ENCODE results near the gene INPP1. TPM values are rescaled to one million over a fixed set of nuclear protein-coding genes. Genes with fewer than 3 reads are reported as not detected.
"Not testable (repeated sequence)": the region's sequence is repeated elsewhere in the genome, so short reads cannot be mapped to it uniquely, and the experiment has no call there.

Gene INPP1, protein sequence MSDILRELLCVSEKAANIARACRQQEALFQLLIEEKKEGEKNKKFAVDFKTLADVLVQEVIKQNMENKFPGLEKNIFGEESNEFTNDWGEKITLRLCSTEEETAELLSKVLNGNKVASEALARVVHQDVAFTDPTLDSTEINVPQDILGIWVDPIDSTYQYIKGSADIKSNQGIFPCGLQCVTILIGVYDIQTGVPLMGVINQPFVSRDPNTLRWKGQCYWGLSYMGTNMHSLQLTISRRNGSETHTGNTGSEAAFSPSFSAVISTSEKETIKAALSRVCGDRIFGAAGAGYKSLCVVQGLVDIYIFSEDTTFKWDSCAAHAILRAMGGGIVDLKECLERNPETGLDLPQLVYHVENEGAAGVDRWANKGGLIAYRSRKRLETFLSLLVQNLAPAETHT
- total RNA-seq (2014; rRNA removed; shearing (Covaris generic)): 0.74 and 1.8 TPM in 2 replicates

DNA sequence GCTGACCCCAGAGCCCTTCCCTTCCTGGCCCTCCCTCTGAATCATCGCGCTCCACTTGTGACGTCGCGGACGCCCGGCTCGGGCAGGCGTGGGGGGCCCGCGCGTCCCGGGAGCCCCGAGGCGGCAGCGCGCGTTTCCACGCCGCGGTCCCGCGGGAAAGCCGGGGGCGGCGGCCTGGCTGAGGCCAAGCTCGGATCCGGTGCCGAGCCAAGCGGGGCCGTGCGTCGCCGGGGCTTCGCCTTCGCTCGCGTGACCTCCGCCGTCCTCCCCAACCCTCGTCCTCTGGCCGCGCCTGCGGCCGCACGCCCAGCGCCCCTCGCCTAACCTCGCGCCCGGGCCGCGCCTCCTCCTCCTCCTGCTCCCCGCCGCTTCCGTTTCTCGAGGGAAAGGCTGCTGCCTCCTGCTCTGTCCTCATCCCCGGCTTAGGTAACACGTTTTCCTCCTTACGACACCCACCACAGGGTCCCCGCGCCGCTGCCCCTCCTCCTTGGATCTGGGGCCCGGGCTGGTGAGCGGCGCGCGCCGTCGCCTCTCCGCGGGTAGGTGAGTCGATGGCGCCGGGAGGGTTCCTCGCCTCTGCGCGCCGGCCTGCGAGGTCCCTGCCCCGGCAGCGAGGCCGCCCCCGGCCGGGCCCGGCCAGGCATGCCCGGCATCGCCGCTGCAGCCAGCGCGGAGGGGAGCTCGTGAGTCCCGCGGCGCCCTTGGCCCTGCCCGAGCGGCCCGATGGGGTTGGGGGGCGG lies at the start of gene INPP1:
Gene INPP1, plus strand, starts transcription at position 54 of the 740 bp plus-strand sequence. CDS start 16,514 bp downstream, outside the sequence.
- peaks cover 8% of the 10 kb centered on the region; the same call in 1 of the 2 replicates for H3K27me3 ChIP-seq (ENCODE audit: control insufficient read depth, insufficient read depth, low read length)
- H3K36me3 ChIP-seq (replicated peaks; ENCODE audit: control insufficient read depth, insufficient read depth, low read length): no peaks in the 10 kb centered on the region
- peak; percentile 81 for DNase-seq
- peak within 1 kb of the TSS; percentile 63 for H3K4me3 ChIP-seq (ENCODE audit: insufficient read depth, low read depth, low read length)

DNA sequence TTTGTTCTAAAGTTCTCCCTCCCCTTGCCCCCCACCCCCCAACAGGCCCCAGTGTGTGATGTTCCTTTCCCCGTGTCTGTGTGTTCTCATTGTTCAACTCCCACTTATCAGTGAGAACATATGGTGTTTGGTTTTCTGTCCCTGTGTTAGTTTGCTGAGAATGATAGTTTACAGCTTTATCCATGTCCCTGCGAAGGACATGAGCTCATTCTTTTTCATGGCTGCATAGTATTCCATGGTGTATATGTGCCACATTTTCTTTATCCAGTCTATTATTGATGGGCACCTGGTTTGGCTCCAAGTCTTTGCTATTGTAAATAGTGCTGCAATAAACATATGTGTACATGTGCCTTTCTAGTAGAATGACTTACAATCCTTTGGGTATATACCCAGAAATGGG lies 45.5 kb upstream of the INPP1 start:
- not testable (repeated sequence) for H3K27me3 ChIP-seq (ENCODE audit: control insufficient read depth, insufficient read depth, low read length); H3K36me3 ChIP-seq (replicated peaks; ENCODE audit: control insufficient read depth, insufficient read depth, low read length); DNase-seq; H3K4me3 ChIP-seq (ENCODE audit: insufficient read depth, low read depth, low read length)

DNA sequence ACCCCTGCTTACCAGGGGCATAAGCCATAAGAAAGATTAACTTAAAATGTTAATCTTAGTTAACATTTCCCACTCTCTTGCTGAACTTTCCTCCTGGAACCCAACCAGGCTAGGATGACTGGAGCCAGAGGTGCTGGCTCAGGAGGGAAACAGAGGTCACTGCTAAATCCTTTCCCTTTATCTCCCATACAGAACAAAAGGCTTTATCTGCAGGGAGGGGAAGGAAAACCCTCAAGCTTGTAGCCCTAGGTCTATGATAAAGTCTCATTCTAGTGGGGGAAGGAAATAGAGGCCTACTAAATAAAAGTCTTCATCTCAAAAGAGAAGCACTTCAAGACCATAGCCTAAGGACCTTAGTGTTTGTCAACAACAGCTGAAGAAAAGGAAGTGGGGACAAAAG lies 42.4 kb upstream of the INPP1 start:
- H3K27me3 ChIP-seq (ENCODE audit: control insufficient read depth, insufficient read depth, low read length): no peaks in the 10 kb centered on the region
- H3K4me3 ChIP-seq (ENCODE audit: insufficient read depth, low read depth, low read length): no peak overlapping the region
- DNase-seq: peak; percentile 7
- H3K36me3 ChIP-seq (replicated peaks; ENCODE audit: control insufficient read depth, insufficient read depth, low read length): no peaks in the 10 kb centered on the region

DNA sequence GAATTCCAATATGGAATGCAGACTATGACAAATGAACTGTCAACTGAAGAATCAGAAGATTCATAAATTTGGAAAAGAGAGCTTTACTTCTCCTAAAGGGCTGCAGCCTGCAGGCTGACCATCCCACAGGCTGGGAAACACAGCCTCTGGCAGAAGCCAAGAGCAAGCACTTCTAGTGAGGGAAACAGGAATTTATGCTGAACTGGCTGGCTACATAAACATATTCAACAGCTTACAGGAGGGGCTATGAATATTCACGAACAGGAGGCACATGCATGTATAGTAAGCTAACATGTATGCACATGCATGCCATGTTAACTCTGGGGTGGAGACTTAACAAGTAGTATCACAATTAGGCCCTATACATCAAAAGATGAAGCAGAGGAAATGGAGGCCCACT lies 41.3 kb upstream of the INPP1 start:
- Histone ChIP-seq H3K4me3 (ENCODE audit: insufficient read depth, low read depth, low read length) (no peak overlapping the region), H3K27me3 (ENCODE audit: control insufficient read depth, insufficient read depth, low read length) (no peaks in the 10 kb centered on the region), H3K36me3 (replicated peaks; ENCODE audit: control insufficient read depth, insufficient read depth, low read length) (no peaks in the 10 kb centered on the region)
- DNase-seq: no peak

DNA sequence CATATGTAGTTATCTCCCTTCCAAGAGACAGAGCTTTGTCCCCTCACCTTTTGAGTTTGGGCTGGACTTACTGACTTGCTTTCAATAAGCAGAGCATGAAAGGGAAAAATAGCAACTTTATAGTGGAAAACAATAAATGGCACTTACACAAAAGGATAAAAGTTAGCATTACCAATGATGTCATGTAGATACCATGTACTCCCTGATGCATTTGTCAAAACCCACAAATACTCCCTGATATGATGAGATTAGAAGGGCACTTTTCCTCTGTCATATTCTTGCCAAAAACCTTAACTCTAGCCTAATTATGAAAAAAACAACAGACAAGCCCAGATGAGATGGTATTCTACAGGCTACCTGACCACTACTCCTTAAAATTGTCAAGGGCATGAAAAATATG lies 39.7 kb upstream of the INPP1 start:
- no peak for DNase-seq
- no peaks in the 10 kb centered on the region; the same call in 1 of the 2 replicates for H3K36me3 ChIP-seq (replicated peaks; ENCODE audit: control insufficient read depth, insufficient read depth, low read length)
- H3K27me3 ChIP-seq (ENCODE audit: control insufficient read depth, insufficient read depth, low read length): no peaks in the 10 kb centered on the region
- no peak overlapping the region for H3K4me3 ChIP-seq (ENCODE audit: insufficient read depth, low read depth, low read length)

DNA sequence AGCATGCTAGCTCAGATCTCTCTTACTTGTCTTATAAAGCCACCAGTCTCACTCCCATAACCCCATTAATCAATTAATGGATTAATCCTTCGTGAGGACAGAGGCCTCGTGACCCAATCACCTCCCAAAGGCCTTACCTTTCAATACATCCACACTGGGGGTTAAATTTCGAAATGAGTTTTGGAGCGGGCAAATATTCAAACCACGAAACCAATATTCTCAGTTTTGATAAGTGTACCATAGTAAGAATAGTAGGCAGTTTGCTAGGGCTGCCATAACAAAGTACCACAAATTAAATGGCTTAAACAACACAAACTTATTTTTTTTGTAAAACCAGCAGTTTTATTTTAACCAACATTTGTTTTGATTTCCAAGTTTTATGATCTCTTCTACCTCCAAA lies 39.0 kb upstream of the INPP1 start:
- Histone ChIP-seq H3K4me3 (ENCODE audit: insufficient read depth, low read depth, low read length) (no peak overlapping the region), H3K36me3 (replicated peaks; ENCODE audit: control insufficient read depth, insufficient read depth, low read length) (no peaks in the 10 kb centered on the region; the same call in 1 of the 2 replicates)
- no peak for DNase-seq

DNA sequence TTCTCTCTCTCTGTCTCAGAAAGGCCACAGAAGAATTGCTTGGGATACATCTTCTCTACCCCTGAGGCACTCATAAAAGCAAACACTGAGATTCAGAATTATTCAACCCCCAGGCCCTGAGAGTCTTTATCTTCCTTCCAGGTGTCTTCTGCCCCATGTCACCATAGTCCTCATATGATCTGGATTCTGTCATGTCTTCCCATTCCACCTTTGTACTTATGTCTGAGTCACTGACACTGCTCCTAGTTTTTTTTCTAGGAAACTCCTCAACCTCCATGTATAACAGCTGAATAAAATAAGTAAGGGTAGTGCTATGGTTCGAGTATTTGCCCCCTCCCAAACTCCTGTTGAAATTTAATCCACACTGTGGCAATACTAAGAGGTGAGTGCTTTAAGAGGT lies 35.4 kb upstream of the INPP1 start:
- peaks cover 2% of the 10 kb centered on the region; the same call in 1 of the 2 replicates for H3K36me3 ChIP-seq (replicated peaks; ENCODE audit: control insufficient read depth, insufficient read depth, low read length)
- no peak for DNase-seq
- H3K27me3 ChIP-seq (ENCODE audit: control insufficient read depth, insufficient read depth, low read length): no peaks in the 10 kb centered on the region
- no peak overlapping the region for H3K4me3 ChIP-seq (ENCODE audit: insufficient read depth, low read depth, low read length)

More for the DNA sequence above, 39.0 kb upstream of the INPP1 start:
- H3K27me3 ChIP-seq (ENCODE audit: control insufficient read depth, insufficient read depth, low read length): no peaks in the 10 kb centered on the region

DNA sequence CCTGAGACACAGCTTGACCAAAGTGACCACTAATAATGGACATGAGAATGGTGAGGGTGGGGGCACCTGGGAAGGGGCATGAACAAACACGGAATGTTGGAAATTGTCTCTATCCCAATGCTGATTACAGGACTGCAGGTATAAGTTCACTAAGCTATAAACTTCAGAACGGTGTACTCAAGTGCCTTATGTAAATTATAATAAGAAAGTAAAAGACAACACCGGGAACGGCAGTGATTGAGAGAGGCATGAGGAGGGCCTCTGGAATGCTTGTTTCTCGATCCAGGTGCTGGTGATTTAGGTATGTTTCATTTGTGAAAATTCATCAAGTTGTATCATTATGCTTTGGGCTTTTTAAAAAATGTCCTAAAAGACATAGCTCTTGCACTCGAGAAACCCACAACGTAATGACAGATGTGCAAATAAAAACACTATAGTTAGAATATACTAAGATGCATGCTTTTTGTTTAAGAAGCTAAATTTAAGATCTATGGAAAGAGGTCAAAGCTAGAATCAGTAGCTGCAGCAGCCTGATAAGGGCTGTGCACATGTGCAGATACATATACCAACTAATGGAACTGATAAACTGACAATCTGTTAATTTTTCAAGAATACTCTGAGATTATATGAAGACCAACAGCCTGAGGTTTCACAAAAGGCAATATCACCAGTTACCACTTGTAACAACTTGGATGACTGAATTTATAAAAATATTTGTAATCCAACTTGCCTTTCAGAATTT lies 31.3 kb upstream of the INPP1 start:
- no peak overlapping the region for H3K4me3 ChIP-seq (ENCODE audit: insufficient read depth, low read depth, low read length)
- no peak for DNase-seq
- peaks cover 2% of the 10 kb centered on the region; the same call in 1 of the 2 replicates for H3K36me3 ChIP-seq (replicated peaks; ENCODE audit: control insufficient read depth, insufficient read depth, low read length)
- no peaks in the 10 kb centered on the region for H3K27me3 ChIP-seq (ENCODE audit: control insufficient read depth, insufficient read depth, low read length)

DNA sequence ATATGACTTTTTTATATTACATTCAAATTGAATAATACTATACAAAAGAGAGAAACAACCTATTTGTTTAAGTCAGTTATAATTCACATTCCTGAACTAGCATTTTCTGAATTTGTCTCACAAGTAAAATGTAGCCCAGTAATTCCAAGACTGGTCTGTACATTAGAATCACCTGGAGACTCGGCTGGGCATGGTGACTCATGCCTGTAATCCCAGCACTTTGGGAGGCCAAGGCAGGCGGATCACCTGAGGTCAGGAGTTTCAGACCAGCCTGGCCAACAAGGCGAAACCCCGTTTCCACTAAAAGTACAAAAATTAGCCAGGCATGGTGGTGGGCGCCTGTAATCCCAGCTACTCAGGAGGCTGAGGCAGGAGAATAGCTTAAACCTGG lies 30.8 kb upstream of the INPP1 start:
- not testable (repeated sequence) for DNase-seq; H3K27me3 ChIP-seq (ENCODE audit: control insufficient read depth, insufficient read depth, low read length); H3K4me3 ChIP-seq (ENCODE audit: insufficient read depth, low read depth, low read length); H3K36me3 ChIP-seq (replicated peaks; ENCODE audit: control insufficient read depth, insufficient read depth, low read length)

DNA sequence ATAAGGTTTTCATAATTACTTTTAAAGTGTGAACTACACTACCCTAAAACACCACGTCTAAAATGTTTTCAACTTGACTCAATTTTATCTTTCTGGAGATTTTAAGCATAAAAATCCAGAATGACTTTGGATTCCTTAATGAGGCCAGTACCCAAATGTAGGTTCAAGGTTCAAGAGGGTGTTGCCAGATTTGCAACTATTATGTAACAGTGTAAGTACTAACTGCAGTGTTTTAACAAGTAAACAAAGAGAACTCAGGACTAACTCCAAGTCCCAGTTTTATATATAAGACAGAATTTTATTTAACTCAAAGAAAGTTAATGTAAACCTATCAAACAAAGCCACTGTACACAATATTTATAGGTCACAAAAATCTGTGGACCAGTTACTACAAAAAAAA lies 29.5 kb upstream of the INPP1 start:
- DNase-seq: no peak
- no peak overlapping the region for H3K4me3 ChIP-seq (ENCODE audit: insufficient read depth, low read depth, low read length)
- peaks cover 2% of the 10 kb centered on the region; the same call in 1 of the 2 replicates for H3K36me3 ChIP-seq (replicated peaks; ENCODE audit: control insufficient read depth, insufficient read depth, low read length)
- H3K27me3 ChIP-seq (ENCODE audit: control insufficient read depth, insufficient read depth, low read length): no peaks in the 10 kb centered on the region

DNA sequence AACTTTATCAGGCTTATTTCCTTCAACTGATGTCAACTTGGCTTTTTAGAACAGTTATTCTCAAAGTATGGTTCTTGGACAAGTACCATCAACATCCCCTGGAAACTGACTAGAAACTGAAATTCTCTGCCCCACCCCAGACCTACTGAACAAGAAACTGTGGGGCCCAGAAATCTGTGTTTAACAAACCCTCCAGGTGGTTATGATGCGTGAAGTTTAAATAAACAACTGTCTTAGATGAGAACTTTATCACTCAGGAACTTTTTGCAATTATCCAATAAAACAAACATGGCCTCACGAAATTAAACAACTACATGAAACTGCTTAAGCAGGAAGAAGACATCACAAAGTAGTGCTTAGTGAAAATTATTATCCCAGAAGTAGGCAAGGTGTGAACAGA lies 28.1 kb upstream of the INPP1 start:
- Histone ChIP-seq H3K4me3 (ENCODE audit: insufficient read depth, low read depth, low read length) (no peak overlapping the region), H3K36me3 (replicated peaks; ENCODE audit: control insufficient read depth, insufficient read depth, low read length) (no peaks in the 10 kb centered on the region), H3K27me3 (ENCODE audit: control insufficient read depth, insufficient read depth, low read length) (no peaks in the 10 kb centered on the region)
- no peak for DNase-seq

DNA sequence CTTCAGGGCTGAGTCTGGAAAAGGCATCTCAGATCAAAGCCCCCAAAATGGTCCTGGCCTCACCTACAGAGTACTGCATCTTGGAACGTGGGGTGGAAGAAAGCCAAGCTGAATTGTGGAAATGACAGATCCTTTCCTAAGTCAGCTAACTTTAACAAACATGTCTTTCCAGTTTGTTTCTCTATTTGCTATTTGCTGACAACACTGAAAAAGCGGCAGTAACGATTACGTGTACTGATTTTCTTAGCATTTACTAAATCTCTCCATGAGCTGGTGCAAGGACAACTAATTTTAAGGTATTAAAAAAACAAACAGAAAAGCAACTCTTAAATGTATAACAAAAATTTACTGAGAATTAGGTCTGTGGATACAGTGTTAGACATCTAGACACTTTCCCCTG lies 24.9 kb upstream of the INPP1 start:
- DNase-seq: no peak
- Histone ChIP-seq H3K4me3 (ENCODE audit: insufficient read depth, low read depth, low read length) (peak overlapping the region; percentile 88; the same call in 1 of the 2 replicates), H3K36me3 (replicated peaks; ENCODE audit: control insufficient read depth, insufficient read depth, low read length) (no peaks in the 10 kb centered on the region), H3K27me3 (ENCODE audit: control insufficient read depth, insufficient read depth, low read length) (no peaks in the 10 kb centered on the region)

DNA sequence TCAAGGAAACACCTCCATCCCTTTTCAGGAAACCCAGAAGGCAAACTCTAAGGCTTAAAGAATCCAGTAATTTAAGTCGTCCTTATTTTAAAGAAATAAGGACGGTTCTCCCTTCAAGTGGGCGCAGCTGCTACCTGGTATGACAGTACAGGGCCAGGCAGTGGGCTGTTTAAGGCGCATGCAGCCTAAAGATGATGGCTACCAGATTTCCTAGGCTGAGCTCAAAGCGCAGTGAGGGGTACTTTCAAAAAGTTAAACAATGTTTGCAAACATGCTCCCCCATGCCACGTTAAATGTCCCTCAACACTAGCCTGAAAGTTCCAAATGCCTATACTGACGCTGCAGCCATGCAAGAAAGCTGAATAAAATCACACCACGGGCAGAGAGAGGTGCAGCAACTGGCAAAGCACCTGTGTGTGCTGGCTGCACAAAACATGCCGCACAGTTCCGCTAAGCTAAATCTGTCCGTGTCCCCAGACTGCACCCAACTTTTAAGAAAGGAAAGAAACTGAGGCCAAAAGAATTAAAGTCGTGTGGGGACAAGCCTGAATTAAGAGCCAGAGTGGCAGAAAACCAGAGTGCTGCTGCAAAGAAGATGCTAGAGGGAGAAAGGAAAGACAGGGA lies 24.3 kb upstream of the INPP1 start:
- no peak for DNase-seq
- no peaks in the 10 kb centered on the region for H3K36me3 ChIP-seq (replicated peaks; ENCODE audit: control insufficient read depth, insufficient read depth, low read length)
- H3K4me3 ChIP-seq (ENCODE audit: insufficient read depth, low read depth, low read length): peak overlapping the region; percentile 88
- H3K27me3 ChIP-seq (ENCODE audit: control insufficient read depth, insufficient read depth, low read length): no peaks in the 10 kb centered on the region
